Spleen (tissue), 7 donors: ENCODE measurements around the gene SORCS2.

Source experiments
- POLR2A ChIP-seq, 3 donors: fragments of 450-650 bp; IDR thresholded peaks; one replicate each; pipeline ENCODE4 v1.5.1; 2017; ENCODE audit warnings: antibody characterized with exemption in 3 of 3, mild to moderate bottlenecking in 1 of 3
- TF ChIP-seq, protein P1 (sequence below), 11 experiments: fragments of 200-600 bp in 7 of 11; fragments of 450-650 bp in 4 of 11; sonication (generic) in 4 of 11; IDR thresholded peaks in 8 of 11; conservative IDR thresholded peaks in 3 of 11; 1 replicate in 7 of 11; 2 replicates in 4 of 11; pipeline versions ENCODE4 v1.4.0 to v1.8.0; 2016 to 2021; ENCODE audit warnings: antibody characterized with exemption in 11 of 11, inconsistent platforms in 4 of 11, mild to moderate bottlenecking in 1 of 11
- donor health status: DM: no; HTN: no; CAD: no; lungs with moderate emphysema.
- donor health status: DM: no; HTN: no; CAD: no.
- donor health status: DM: no; HTN: no; CAD: no.

DNA sequence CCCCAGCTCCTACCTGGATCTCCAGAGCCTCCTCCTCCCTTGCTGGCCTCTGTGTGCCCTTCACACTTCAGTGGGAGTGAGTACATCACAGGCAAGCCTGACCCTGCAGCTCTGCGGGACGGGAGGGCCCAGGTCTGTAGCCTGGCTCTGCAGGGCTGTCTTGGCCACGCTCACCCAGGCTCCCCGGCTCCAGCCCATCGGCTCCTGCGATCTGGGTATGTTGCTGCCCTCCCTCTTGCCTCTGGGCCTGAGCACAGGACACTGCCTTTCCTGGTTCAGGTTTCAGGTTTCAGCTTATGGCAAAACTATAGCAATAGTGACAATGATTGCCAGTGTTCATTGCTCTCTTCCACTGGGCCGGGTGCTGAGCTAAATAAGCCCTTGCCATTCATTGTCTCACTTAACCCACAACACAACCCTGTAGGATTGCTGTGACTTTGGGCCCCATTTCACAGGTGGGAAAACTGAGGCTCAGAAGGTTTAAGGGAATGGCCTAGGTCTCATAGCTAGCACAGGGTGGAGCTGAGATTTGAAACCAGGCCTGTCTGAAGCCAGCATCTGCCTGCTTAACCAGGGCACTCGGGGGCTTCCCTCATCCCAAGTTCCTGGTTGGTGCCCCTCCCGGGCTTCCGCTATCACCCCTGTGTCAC, 44.6 kb upstream of the SORCS2 start:
- TF ChIP-seq, protein P1, sequence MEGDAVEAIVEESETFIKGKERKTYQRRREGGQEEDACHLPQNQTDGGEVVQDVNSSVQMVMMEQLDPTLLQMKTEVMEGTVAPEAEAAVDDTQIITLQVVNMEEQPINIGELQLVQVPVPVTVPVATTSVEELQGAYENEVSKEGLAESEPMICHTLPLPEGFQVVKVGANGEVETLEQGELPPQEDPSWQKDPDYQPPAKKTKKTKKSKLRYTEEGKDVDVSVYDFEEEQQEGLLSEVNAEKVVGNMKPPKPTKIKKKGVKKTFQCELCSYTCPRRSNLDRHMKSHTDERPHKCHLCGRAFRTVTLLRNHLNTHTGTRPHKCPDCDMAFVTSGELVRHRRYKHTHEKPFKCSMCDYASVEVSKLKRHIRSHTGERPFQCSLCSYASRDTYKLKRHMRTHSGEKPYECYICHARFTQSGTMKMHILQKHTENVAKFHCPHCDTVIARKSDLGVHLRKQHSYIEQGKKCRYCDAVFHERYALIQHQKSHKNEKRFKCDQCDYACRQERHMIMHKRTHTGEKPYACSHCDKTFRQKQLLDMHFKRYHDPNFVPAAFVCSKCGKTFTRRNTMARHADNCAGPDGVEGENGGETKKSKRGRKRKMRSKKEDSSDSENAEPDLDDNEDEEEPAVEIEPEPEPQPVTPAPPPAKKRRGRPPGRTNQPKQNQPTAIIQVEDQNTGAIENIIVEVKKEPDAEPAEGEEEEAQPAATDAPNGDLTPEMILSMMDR (IDR thresholded peaks at IDR 0.05 in 8 of 11, conservative IDR thresholded peaks at IDR 0.05 in 3 of 11): no peak
- no peak for TF ChIP-seq POLR2A (IDR thresholded peaks at IDR 0.05)
